Stimulated activated CD8-positive, alpha-beta memory T cell treated with anti-CD3 and anti-CD28 coated beads, Interleukin-7, amount 100 ng/mL, for 48 hours (primary cell): ENCODE results near the gene ZSWIM3.
"Not testable (repeated sequence)": the region's sequence is repeated elsewhere in the genome, so short reads cannot be mapped to it uniquely, and the experiment has no call there.

ENCODE experiments used
- DNase-seq, 2 donors: peaks; one replicate each; pipeline ENCODE4 v3.0.0-alpha.2; 2020; ENCODE audit warnings: low read depth in 1 of 2; ENCODE audit errors: extremely low read depth in 1 of 2

Gene ZSWIM3

GRCh38 chr20:45859916-45860315 is 2.5 kb downstream of the ZSWIM3 start:
- no peak for DNase-seq

GRCh38 chr20:45860560-45861220 is 3.3 kb downstream of the ZSWIM3 start:
- no peak for DNase-seq

GRCh38 chr20:45861221-45862075 is 4.0 kb downstream of the ZSWIM3 start:
- no peak for DNase-seq

- DNase-seq = no peak
Measured at GRCh38 chr20:45863543-45864470, 6.4 kb downstream of the ZSWIM3 start.

DNA sequence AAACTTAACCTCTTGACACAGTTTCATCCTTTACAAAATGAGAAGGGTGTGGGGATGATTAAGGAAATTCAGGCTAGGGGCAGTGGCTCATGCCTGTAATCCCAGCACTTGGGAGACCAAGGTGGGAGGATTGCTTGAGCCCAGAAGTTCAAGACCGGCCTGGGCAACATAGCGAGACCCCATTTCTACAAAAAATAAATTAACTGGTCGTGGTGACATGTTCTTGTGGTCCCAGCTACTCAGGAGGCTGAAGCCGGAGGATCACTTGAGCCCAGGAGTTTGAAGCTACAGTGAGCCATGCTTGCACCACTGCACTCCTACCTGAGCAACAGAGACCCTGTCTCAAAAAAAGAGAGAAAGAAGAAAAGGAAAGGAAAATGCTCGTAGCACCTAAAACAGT is 9.0 kb downstream of the ZSWIM3 start:
- DNase-seq = no peak

DNA sequence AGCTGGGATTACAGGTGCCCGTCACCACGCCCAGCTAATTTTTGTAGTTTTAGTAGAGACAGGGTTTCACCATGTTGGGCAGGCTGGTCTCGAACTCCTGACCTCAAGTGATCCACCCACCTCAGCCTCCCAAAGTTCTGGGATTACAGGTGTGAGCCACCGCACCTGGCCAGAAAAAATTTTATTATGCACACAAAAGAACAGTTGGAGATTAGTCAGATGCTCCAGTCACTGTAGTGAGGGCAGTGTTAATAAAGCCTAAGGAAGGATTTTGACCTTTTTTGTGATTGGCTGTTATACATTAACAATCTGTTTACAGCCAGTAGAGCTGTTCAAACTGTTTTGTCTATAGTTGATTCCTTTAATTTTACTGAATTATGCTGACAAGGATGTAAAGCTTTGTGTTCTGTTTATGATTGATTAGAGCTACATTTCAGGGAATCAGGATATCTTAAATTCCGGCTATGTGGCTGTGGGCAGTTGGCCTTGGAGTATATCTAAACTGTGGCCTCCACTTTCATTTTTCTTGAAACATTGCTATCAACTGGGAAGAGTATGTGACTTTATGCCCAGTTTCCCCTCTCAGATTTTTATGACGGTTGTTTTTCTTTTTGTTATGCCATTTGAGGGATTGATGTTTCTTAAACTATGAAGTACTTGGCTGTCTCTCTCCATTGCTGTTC is 9.9 kb downstream of the ZSWIM3 start:
- DNase-seq = no peak

DNA sequence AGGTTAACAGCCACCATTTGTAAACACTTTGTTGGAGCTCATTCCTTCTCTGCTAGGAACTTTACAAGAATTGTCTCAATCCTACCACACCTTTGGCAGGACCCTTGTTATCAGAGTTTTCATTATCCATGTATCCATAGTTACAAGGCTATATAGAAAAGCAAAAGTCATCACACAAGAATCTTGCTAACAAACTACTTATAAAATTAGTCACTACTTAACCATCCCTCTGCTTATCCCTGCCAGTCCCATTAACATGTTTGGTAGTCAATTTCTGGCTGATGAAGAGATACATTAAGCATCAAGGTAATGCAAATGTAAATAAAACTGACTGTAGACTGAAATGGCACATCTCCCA is 10.4 kb downstream of the ZSWIM3 start:
- DNase-seq = no peak

- no peak for DNase-seq
Measured at GRCh38 chr20:45872626-45873025, 15.2 kb downstream of the ZSWIM3 start.

DNA sequence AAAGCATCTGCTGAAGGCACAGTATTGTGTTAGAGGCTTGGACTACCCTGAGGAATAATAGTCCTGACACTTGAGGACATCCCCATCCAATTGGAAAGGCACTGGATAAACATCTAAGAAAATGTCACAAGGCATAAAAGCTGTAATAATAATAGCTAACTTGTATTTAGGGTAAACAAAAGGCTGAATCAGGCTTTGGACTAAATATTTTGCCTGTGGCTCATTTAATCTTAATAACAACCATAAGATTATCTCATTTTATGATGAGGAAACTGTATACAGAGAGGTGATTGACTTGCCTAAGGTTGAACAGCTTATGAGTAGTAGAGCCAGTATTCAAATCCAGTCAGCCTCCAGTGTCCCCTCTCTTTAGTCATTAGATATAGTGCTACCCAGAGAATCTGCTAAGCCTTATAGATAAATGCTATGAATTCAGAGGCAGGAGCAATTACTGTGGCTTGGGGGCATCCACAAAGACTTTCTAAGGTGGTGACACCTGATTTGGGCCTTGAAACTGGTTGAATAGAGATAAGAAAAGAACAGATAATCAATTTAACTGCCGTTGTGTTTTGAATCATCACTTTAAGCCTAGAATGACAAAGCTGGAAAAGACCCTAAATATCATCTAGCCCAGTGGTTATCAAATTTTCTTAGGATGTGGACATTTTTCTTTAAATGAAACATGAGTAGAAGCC is 16.1 kb downstream of the ZSWIM3 start:
- DNase-seq = no peak

DNA sequence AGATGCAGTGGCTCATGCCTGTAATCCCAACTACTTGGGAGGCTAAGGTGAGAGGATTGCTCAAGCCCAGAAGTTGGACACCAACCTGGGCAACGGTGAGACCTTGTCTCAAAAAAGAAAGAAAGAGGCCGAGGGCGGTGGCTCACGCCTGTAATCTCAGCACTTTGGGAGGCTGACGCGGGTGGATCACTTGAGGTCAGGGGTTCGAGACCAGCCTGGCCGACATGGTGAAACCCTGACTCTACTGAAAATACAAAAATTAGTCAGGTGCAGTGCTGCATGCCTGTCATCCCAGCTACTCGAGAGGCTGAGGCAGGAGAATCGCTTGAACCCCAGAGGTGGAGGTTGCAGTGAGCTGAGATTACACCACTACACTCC is 16.7 kb downstream of the ZSWIM3 start:
- not testable (repeated sequence) for DNase-seq

GRCh38 chr20:45874576-45874975 is 17.2 kb downstream of the ZSWIM3 start:
- no peak for DNase-seq

DNA sequence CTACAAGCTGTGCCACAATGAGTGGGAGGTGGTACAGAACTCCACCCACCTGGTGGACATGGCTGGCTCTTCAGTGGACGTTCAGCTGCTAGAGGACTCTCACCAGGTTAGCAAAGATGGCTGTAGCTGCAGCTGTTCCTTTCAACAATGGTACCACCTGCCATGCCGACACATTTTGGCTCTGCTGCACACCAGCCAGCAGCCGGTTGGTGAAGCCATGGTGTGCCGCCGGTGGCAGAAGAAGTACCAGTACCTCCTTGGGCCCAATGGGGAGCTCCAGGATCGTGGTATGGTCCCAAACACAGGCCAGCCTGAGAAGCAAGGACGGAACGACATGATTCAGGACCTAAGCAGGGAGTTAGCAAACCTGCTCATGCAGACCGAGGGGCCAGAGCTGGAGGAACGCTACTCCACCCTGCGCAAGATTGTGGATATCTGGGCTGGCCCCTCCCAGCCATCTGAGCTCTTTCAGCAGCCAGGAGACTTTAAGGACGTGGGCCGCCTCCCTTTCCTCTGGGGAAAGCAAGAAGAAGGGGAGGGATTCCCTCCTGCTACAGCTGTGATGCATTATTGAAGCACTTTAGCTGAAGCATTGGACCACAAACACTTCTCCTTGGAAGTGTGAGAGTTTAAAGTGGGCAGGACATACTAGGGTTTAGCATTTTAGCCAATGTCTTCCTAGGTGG is 20.8 kb downstream of the ZSWIM3 start:
- no peak for DNase-seq

DNA sequence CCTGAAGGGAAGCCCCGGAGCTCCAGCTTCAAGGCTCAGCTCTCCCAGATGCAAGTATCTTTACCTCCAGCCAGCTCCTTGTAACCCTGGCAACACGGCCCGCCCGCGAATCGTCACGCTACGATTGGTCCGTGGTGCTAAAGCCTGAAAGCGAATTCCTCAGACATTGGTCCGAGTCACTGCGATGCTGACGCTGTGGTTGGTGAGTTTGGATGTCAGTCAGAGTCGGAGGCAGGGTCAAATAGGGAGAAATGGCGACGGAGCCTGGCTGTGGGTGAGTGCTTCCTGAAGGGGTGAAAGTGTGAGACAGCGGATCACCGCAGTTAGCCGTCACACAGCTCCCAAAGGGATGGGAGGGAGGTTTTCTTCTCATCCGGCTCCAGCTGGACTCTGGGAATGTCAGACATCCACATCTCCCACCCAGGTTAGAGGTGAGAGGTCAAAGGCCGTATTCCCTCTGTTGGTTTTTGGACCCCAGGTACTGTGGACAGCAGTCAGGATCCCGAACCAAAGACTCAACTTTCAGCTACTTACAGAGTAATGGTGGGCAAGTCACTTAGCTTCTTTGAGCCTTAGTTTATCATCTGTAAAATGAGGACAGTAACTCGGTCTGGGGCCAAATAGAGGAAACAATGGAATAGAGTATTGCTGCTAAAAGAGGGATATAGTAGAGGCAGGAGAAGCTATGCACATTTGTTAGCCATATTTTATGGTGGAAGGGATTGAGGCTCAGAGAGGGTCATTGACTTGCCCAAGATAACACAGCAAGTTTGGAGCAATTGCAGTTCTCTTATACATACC is 23.8 kb downstream of the ZSWIM3 start, which contains the start of gene ZSWIM1:
Gene ZSWIM1 (plus strand): TSS at position 240 of the 801 bp plus-strand sequence. CDS start 1,366 bp downstream, outside the sequence.
- DNase-seq = peak; percentile 91 to 98

DNA sequence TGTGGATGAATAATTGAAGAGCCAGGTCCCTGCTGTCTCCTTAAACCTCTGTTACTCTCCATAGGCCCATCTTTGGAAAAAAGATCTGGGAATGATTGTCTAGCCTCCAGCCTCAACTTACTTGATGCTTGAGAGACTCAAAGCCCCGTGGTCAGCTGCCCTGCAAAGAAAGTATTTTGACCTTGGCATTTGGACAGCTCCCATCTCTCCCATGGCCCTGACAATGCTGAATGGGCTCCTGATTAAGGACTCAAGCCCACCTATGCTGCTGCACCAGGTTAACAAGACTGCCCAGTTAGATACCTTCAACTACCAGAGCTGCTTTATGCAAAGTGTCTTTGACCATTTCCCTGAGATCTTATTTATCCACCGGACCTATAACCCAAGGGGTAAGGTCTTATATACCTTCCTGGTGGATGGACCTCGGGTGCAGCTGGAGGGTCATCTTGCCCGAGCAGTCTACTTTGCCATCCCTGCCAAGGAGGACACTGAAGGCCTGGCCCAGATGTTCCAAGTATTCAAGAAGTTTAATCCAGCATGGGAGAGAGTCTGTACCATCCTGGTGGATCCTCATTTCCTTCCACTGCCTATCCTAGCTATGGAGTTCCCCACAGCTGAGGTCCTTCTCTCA is 25.2 kb downstream of the ZSWIM3 start:
- DNase-seq = no peak

- no peak for DNase-seq
Measured at GRCh38 chr20:45883100-45883469, 25.7 kb downstream of the ZSWIM3 start.

GRCh38 chr20:45886590-45887345 is 29.4 kb downstream of the ZSWIM3 start:
- DNase-seq = no peak

- DNase-seq = no peak
Measured at GRCh38 chr20:45887346-45887715, 29.9 kb downstream of the ZSWIM3 start, which contains the start of gene SPATA25. Gene SPATA25, minus strand, starts transcription at chr20:45887622. Its CDS starts 32 bp downstream, at chr20:45887590.
